ENCODE measurements around the gene C1orf21.

DNA sequence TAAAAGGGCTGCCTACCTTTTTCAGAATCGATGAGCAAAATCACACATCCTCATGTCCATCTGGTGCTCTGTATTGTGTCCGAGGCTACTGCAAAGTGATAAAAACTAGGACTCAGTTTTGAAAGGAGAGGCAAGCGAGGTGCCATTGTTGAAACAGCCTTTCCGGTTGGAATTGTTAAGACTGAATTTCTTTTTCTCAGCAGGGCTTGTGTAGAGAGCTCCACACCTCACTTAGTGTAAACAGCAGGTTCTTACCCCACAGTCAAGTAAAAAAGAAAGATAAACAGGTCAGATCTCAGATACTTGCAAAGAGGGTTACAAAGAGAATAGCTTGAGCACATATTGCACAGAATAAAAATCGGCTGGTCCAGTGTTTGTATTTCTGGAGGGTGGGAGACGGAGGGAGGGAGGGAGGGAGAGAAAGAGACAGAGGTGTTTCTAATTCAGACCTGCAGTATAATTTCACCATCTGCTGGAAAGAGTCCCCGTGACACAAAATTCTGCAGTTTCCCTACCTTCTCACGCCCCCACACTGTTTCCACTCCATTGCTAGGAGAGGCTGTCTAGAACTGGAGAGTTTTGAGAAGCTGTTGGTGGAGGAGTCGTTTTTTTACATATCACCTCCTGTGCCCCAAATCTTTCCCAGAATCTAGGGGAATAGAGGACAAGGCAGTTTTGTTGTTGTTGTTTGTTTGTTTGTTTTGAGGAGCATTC is 285.3 kb downstream of the C1orf21 start:
- TF ChIP-seq, protein P1, sequence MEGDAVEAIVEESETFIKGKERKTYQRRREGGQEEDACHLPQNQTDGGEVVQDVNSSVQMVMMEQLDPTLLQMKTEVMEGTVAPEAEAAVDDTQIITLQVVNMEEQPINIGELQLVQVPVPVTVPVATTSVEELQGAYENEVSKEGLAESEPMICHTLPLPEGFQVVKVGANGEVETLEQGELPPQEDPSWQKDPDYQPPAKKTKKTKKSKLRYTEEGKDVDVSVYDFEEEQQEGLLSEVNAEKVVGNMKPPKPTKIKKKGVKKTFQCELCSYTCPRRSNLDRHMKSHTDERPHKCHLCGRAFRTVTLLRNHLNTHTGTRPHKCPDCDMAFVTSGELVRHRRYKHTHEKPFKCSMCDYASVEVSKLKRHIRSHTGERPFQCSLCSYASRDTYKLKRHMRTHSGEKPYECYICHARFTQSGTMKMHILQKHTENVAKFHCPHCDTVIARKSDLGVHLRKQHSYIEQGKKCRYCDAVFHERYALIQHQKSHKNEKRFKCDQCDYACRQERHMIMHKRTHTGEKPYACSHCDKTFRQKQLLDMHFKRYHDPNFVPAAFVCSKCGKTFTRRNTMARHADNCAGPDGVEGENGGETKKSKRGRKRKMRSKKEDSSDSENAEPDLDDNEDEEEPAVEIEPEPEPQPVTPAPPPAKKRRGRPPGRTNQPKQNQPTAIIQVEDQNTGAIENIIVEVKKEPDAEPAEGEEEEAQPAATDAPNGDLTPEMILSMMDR (IDR thresholded peaks at IDR 0.05; ENCODE audit: low read depth, low read length, poor library complexity, severe bottlenecking) = no peak
- TF ChIP-seq EZH2phosphoT487 (IDR thresholded peaks at IDR 0.05; ENCODE audit: borderline replicate concordance, low read length) = no peak

Data from DOHH2 (cell line).